H9 (cell line): ENCODE data around the gene ITPR1. TPM values are rescaled to one million over a fixed set of nuclear protein-coding genes. Genes with fewer than 3 reads are reported as not detected.

Source experiments
- DNase-seq: peaks from one replicate; pipeline ENCODE4 v3.0.0-alpha.2; 2017
- H2AFZ ChIP-seq: one replicate; pipeline ENCODE4 v1.6.1; 2013; ENCODE audit warnings: mild to moderate bottlenecking, low read length, control low read depth, moderate library complexity
- H2AK5ac ChIP-seq: 2 replicates; pipeline ENCODE4 v1.6.1; 2013; ENCODE audit warnings: low read length, control low read depth, mixed read lengths; ENCODE audit not compliant: insufficient read length
- H2BK120ac ChIP-seq: one replicate; pipeline ENCODE4 v1.6.1; 2013; ENCODE audit warnings: low read depth, mild to moderate bottlenecking, low read length, control low read depth, inconsistent platforms; ENCODE audit not compliant: poor library complexity, severe bottlenecking
- H2BK12ac ChIP-seq: 2 replicates; pipeline ENCODE4 v1.6.1; 2013; ENCODE audit warnings: low read length, control low read depth, mixed read lengths, low read depth; ENCODE audit not compliant: insufficient read length
- H2BK15ac ChIP-seq: 2 replicates; pipeline ENCODE4 v1.6.1; 2013; ENCODE audit warnings: low read depth, low read length, control low read depth
- H2BK20ac ChIP-seq: one replicate; pipeline ENCODE4 v1.6.1; 2013; ENCODE audit warnings: low read depth, mild to moderate bottlenecking, low read length, control low read depth, inconsistent platforms; ENCODE audit not compliant: poor library complexity, severe bottlenecking
- H2BK5ac ChIP-seq: 2 replicates; pipeline ENCODE4 v1.6.1; 2013; ENCODE audit warnings: low read length, control low read depth, mixed read lengths; ENCODE audit not compliant: insufficient read length
- H3K14ac ChIP-seq: 2 replicates; pipeline ENCODE4 v1.6.1; 2013; ENCODE audit warnings: low read length, control low read depth; ENCODE audit not compliant: insufficient read depth
- H3K18ac ChIP-seq: 2 replicates; pipeline ENCODE4 v1.6.1; 2013; ENCODE audit warnings: low read depth, mild to moderate bottlenecking, mixed read lengths, low read length, control low read depth; ENCODE audit not compliant: insufficient read length
- H3K23ac ChIP-seq: 2 replicates; pipeline ENCODE4 v1.6.1; 2013; ENCODE audit warnings: low read length, control low read depth, mixed read lengths, low read depth; ENCODE audit not compliant: insufficient read length
- H3K23me2 ChIP-seq: 2 replicates; pipeline ENCODE4 v1.6.1; 2013; ENCODE audit warnings: low read depth, mild to moderate bottlenecking, mixed read lengths, low read length, control low read depth; ENCODE audit not compliant: insufficient read length, poor library complexity, severe bottlenecking
- H3K27ac ChIP-seq: 2 replicates; pipeline ENCODE4 v1.5.1; 2013; ENCODE audit warnings: low read length, control low read depth, mixed read lengths, low read depth; ENCODE audit not compliant: insufficient read length
- H3K27me3 ChIP-seq: 2 replicates; pipeline ENCODE4 v1.6.1; 2013; ENCODE audit warnings: low read length, control low read depth, inconsistent platforms; ENCODE audit not compliant: insufficient read depth
- H3K4ac ChIP-seq: 2 replicates; pipeline ENCODE4 v1.6.1; 2013; ENCODE audit warnings: low read depth, mild to moderate bottlenecking, control low read depth, inconsistent platforms, low read length, moderate library complexity
- H3K4me1 ChIP-seq: 2 replicates; pipeline ENCODE4 v1.6.1; 2013; ENCODE audit warnings: low read length, control low read depth, inconsistent platforms; ENCODE audit not compliant: insufficient read depth
- H3K4me2 ChIP-seq: 2 replicates; pipeline ENCODE4 v1.6.1; 2013; ENCODE audit warnings: low read length, control low read depth, mixed read lengths; ENCODE audit not compliant: insufficient read length, insufficient read depth
- H3K56ac ChIP-seq: 2 replicates; pipeline ENCODE4 v1.6.1; 2013; ENCODE audit warnings: low read depth, mild to moderate bottlenecking, mixed read lengths, low read length, control low read depth; ENCODE audit not compliant: insufficient read length
- H3K79me1 ChIP-seq: 2 replicates; pipeline ENCODE4 v1.6.1; 2013; ENCODE audit warnings: low read depth, mild to moderate bottlenecking, moderate library complexity, low read length, control low read depth, inconsistent platforms; ENCODE audit not compliant: insufficient read depth, poor library complexity, severe bottlenecking
- H3K79me2 ChIP-seq: 2 replicates; pipeline ENCODE4 v1.6.1; 2013; ENCODE audit warnings: low read length, control low read depth, inconsistent platforms; ENCODE audit not compliant: insufficient read depth
- H3K9ac ChIP-seq: 2 replicates; pipeline ENCODE4 v1.6.1; 2013; ENCODE audit warnings: low read length, control low read depth, mixed read lengths; ENCODE audit not compliant: insufficient read length; ENCODE audit errors: extremely low read depth
- H3K9me3 ChIP-seq: one replicate; pipeline ENCODE4 v1.6.1; 2013; ENCODE audit warnings: low read depth, low read length, inconsistent platforms; ENCODE audit not compliant: control insufficient read depth
- H3T11ph ChIP-seq: one replicate; pipeline ENCODE4 v1.6.1; 2013; ENCODE audit warnings: mild to moderate bottlenecking, low read length, control low read depth, inconsistent platforms
- H4K20me1 ChIP-seq: one replicate; pipeline ENCODE4 v1.6.1; 2013; ENCODE audit not compliant: control insufficient read depth, insufficient read length, insufficient read depth
- H4K5ac ChIP-seq: 2 replicates; pipeline ENCODE4 v1.6.1; 2013; ENCODE audit warnings: low read depth, mild to moderate bottlenecking, mixed read lengths, low read length, control low read depth; ENCODE audit not compliant: insufficient read length
- H4K8ac ChIP-seq: replicated peaks from 2 replicates; pipeline ENCODE4 v1.6.1; 2013; ENCODE audit warnings: low read length, control low read depth, mixed read lengths, low read depth; ENCODE audit not compliant: insufficient read length
- H4K91ac ChIP-seq: 2 replicates; pipeline ENCODE4 v1.6.1; 2013; ENCODE audit warnings: low read depth, mild to moderate bottlenecking, moderate library complexity, mixed read lengths, low read length, control low read depth; ENCODE audit not compliant: insufficient read length
- H3K27ac Mint-ChIP-seq, 3 experiments: 2 replicates in 2 of 3; 3 replicates in 1 of 3; pipeline ENCODE4 v1.8.0; 2020 to 2021; ENCODE audit warnings: mixed read lengths in 3 of 3, mild to moderate bottlenecking in 1 of 3, moderate library complexity in 1 of 3
- H3K27me3 Mint-ChIP-seq: 2 replicates; pipeline ENCODE4 v1.8.0; 2021; ENCODE audit warnings: low read depth, mild to moderate bottlenecking, moderate library complexity, mixed read lengths
- H3K36me3 Mint-ChIP-seq, 3 experiments: 2 replicates in 2 of 3; 3 replicates in 1 of 3; pipeline ENCODE4 v1.8.0; 2020 to 2021; ENCODE audit warnings: low read depth in 3 of 3, mixed read lengths in 3 of 3; ENCODE audit not compliant: insufficient read depth in 1 of 3
- H3K4me1 Mint-ChIP-seq, 2 experiments: 2 replicates each; pipeline ENCODE4 v1.8.0; 2020; ENCODE audit warnings: mixed read lengths in 2 of 2
- H3K4me3 Mint-ChIP-seq, 2 experiments: 2 replicates in 1 of 2; 3 replicates in 1 of 2; pipeline ENCODE4 v1.8.0; 2020 to 2021; ENCODE audit warnings: mild to moderate bottlenecking in 2 of 2, mixed read lengths in 2 of 2, moderate library complexity in 1 of 2
- H3K9me3 Mint-ChIP-seq, 2 experiments: 2 replicates in 1 of 2; 3 replicates in 1 of 2; pipeline ENCODE4 v1.8.0; 2020; ENCODE audit warnings: mild to moderate bottlenecking in 2 of 2, mixed read lengths in 2 of 2, moderate library complexity in 1 of 2
- CTCF ChIP-seq: fragments of 200-600 bp; sonication (generic); conservative IDR thresholded peaks from 3 replicates; pipeline ENCODE4 v1.8.0; 2021; ENCODE audit warnings: antibody characterized with exemption, mild to moderate bottlenecking
- WGBS: extraction: QIAGEN DNeasy Blood & Tissue Kit; methylation state at CpG from one replicate; pipeline ENCODE4 v1.1.7; 2013; ENCODE audit warnings: missing lambda C conversion rate, low lambda C conversion rate, mixed read lengths; ENCODE audit not compliant: insufficient read length; ENCODE audit errors: extremely low coverage; 5-methylcytosine and 5-hydroxymethylcytosine counted together
- total RNA-seq: library from RNA; stranded (reverse); gene quantifications from 2 replicates; pipeline ENCODE4 v1.2.1, GENCODE V29; 2021

ITPR1 gene
- total RNA-seq, 1 experiment from 2014 or later, result 4.2 TPM

DNA sequence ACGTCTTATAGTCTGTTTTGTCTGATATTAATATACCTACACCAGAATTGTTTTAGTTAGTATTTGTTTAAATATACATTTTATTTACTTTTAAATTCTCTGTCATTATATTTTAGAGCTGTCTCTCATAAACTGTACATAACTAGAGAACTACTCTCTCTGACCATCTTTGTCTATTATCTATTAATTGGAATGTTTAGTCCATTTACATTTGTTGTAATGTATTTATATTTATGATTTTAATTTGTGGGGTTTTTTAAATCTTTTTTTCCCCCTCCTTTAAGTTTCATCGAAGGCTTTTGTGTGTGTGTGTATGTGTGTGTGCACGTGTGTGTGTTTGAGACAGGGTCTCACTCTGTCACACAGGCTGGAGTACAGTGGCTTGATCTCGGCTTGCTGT, 47.1 kb downstream of the ITPR1 start:
- Histone ChIP-seq H3K27me3 (no peaks in the 10 kb centered on the region), H3K27ac (no peak overlapping the region), H3K23me2 (no peaks in the 10 kb centered on the region), H2BK15ac (no peak overlapping the region), H2BK20ac (no peak overlapping the region), H3K4me2 (no peak overlapping the region), H4K5ac (no peak overlapping the region), H3K56ac (no peak overlapping the region), H3K79me2 (no peaks in the 10 kb centered on the region), H4K8ac (no peak overlapping the region), H2AK5ac (no peak overlapping the region), H3K9ac (no peak overlapping the region), H4K91ac (no peak overlapping the region), H3T11ph (no peak overlapping the region), H3K4ac (no peak overlapping the region), H2BK120ac (no peak overlapping the region), H3K14ac (no peak overlapping the region), H4K20me1 (no peaks in the 10 kb centered on the region), H3K23ac (no peak overlapping the region), H2AFZ (no peak overlapping the region), H3K79me1 (no peaks in the 10 kb centered on the region), H3K18ac (no peak overlapping the region), H3K4me1 (no peaks in the 10 kb centered on the region), H2BK12ac (no peak overlapping the region), H2BK5ac (no peak overlapping the region), H3K9me3 (no peaks in the 10 kb centered on the region)
- Mint-ChIP-seq H3K4me3 (no peak overlapping the region), H3K4me1 (peaks cover 2% of the 10 kb centered on the region in 2 experiments; a peak in 1 of 4 replicates), H3K9me3 (peaks cover 8% of the 10 kb centered on the region in 2 experiments), H3K36me3 (peaks cover 0 to 10% (median 0%) of the 10 kb centered on the region in 3 experiments; a peak in 4 of 7 replicates), H3K27ac (no peak overlapping the region), H3K27me3 (no peaks in the 10 kb centered on the region)
- TF ChIP-seq CTCF, result no peak
- no CpG with 5 or more reads among the region's 4 CpGs for WGBS
- DNase-seq, result no peak
